PC-9 (cell line): Measurements from ENCODE around the gene DSCAM. TPM values are rescaled to one million over a fixed set of nuclear protein-coding genes. Genes with fewer than 3 reads are reported as not detected.

Source experiments
- BruUV-seq: library from RNA; stranded (reverse); fragments of 400-500 nt; replicated peaks from 2 replicates; lab custom pipeline; 2021; lab: Mats Ljungman, UMichigan
- CTCF ChIA-PET: fragments of 300-600 bp; sonication (Branson Sonifier 250); formaldehyde crosslinking; loops from one replicate; lab custom pipeline; 2022; ENCODE audit warnings: antibody characterized with exemption; lab: Charles Lee
- POLR2A ChIA-PET: fragments of 300-600 bp; sonication (Branson Sonifier 250); formaldehyde crosslinking; loops from one replicate; lab custom pipeline; 2022; ENCODE audit warnings: antibody characterized with exemption; ENCODE audit not compliant: unreplicated experiment; lab: Charles Lee
- DNase-seq, 2 experiments: peaks; one replicate each; pipeline versions ENCODE4 v3.0.0 to v3.0.0-alpha.2; 2015 to 2022; ENCODE audit warnings: mixed read lengths in 1 of 2
- H2AFZ ChIP-seq: fragments of 200-600 bp; sonication (generic); 2 replicates; pipeline ENCODE4 v1.8.1; 2017; ENCODE audit warnings: antibody characterized with exemption
- H3F3A ChIP-seq: fragments of 200-600 bp; sonication (generic); 2 replicates; pipeline ENCODE4 v1.8.1; 2017; ENCODE audit warnings: antibody characterized with exemption, mild to moderate bottlenecking, low read depth; ENCODE audit not compliant: insufficient read depth
- H3K27ac ChIP-seq: fragments of 200-600 bp; sonication (generic); 2 replicates; pipeline ENCODE4 v1.6.1; 2016; ENCODE audit warnings: mixed run types
- H3K27me3 ChIP-seq: fragments of 200-600 bp; sonication (generic); 2 replicates; pipeline ENCODE4 v1.6.1; 2016; ENCODE audit warnings: low read depth, mixed run types; ENCODE audit not compliant: insufficient read depth
- H3K36me3 ChIP-seq: fragments of 200-600 bp; sonication (generic); 2 replicates; pipeline ENCODE4 v1.6.1; 2016; ENCODE audit warnings: low read depth, mixed run types
- H3K4me1 ChIP-seq: fragments of 200-600 bp; sonication (generic); replicated peaks from 2 replicates; pipeline ENCODE4 v1.6.1; 2016; ENCODE audit warnings: mixed run types; ENCODE audit not compliant: insufficient read depth
- H3K4me2 ChIP-seq: fragments of 200-600 bp; sonication (generic); 2 replicates; pipeline ENCODE4 v1.6.1; 2017; ENCODE audit warnings: mixed run types
- H3K4me3 ChIP-seq: fragments of 200-600 bp; sonication (generic); 2 replicates; pipeline ENCODE4 v1.6.1; 2016; ENCODE audit warnings: mixed run types
- H3K79me2 ChIP-seq: fragments of 200-600 bp; sonication (generic); 2 replicates; pipeline ENCODE4 v1.6.1; 2017; ENCODE audit warnings: low read depth, mixed run types
- H3K9me2 ChIP-seq: fragments of 200-600 bp; sonication (generic); 2 replicates; pipeline ENCODE4 v1.8.1; 2017; ENCODE audit warnings: mild to moderate bottlenecking; ENCODE audit not compliant: insufficient read depth
- H3K9me3 ChIP-seq: fragments of 200-600 bp; sonication (generic); 2 replicates; pipeline ENCODE4 v1.8.1; 2016; ENCODE audit warnings: low read depth; ENCODE audit not compliant: insufficient read depth
- H4K20me1 ChIP-seq: fragments of 200-600 bp; sonication (generic); 2 replicates; pipeline ENCODE4 v1.8.1; 2017; ENCODE audit not compliant: insufficient read depth
- EZH2 ChIP-seq: fragments of 200-600 bp; sonication (generic); IDR thresholded peaks from 2 replicates; pipeline ENCODE4 v1.8.0; 2017; ENCODE audit warnings: antibody characterized with exemption, low read depth
- intact Hi-C: fragments of 100-400 bp; cut with micrococcal nuclease; formaldehyde crosslinking; loops from one replicate; pipeline ENCODE4 v1.10.0; 2022; ENCODE audit not compliant: unreplicated experiment
- total RNA-seq: library from RNA; stranded (reverse); gene quantifications from 2 replicates; pipeline ENCODE4 v1.2.3, GENCODE V29; 2021
- TF ChIP-seq, protein P1 (sequence below): fragments of 200-600 bp; sonication (generic); conservative IDR thresholded peaks from 2 replicates; pipeline ENCODE4 v1.6.1; 2017; ENCODE audit warnings: mixed run types, antibody characterized with exemption, mild to moderate bottlenecking, moderate library complexity

DSCAM gene
- total RNA-seq, 1 experiment from 2014 or later = not detected

DNA sequence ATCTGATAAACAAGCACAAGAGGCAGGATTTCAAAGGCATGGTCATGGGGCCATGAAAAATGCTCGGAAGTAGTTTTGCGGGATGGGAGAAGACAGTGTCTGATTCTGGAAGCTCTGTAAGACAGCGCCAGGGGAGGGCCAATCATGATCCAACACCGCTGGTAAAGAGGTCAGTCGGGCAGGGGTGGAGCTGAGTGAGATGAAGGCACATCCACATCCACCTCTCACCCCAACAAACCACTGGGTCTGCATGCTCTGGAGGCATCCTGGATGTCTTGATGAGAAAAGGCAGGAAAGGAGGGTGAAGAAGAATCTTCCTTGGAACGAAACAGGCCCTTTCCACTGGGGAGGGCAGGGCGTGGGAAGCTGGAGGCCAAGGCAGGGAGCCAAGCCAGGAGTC is 691.4 kb downstream of the DSCAM start:
- DNase-seq = no peak
- Histone ChIP-seq H2AFZ (no peak overlapping the region), H3K27me3 (no peaks in the 10 kb centered on the region), H3K36me3 (no peaks in the 10 kb centered on the region), H3K9me2 (no peaks in the 10 kb centered on the region), H3K4me2 (no peak overlapping the region), H3K27ac (no peak overlapping the region), H3K79me2 (no peaks in the 10 kb centered on the region), H3F3A (no peaks in the 10 kb centered on the region), H3K4me1 (no peaks in the 10 kb centered on the region), H3K4me3 (no peak overlapping the region), H4K20me1 (no peaks in the 10 kb centered on the region), H3K9me3 (no peaks in the 10 kb centered on the region)
- TF ChIP-seq, protein P1, sequence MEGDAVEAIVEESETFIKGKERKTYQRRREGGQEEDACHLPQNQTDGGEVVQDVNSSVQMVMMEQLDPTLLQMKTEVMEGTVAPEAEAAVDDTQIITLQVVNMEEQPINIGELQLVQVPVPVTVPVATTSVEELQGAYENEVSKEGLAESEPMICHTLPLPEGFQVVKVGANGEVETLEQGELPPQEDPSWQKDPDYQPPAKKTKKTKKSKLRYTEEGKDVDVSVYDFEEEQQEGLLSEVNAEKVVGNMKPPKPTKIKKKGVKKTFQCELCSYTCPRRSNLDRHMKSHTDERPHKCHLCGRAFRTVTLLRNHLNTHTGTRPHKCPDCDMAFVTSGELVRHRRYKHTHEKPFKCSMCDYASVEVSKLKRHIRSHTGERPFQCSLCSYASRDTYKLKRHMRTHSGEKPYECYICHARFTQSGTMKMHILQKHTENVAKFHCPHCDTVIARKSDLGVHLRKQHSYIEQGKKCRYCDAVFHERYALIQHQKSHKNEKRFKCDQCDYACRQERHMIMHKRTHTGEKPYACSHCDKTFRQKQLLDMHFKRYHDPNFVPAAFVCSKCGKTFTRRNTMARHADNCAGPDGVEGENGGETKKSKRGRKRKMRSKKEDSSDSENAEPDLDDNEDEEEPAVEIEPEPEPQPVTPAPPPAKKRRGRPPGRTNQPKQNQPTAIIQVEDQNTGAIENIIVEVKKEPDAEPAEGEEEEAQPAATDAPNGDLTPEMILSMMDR = no peak
- TF ChIP-seq EZH2 = no peak
- ChIA-PET POLR2A (no interaction called here), CTCF (no interaction called here)
- intact Hi-C loops = no loop called here
- no TSS peak for BruUV-seq

DNA sequence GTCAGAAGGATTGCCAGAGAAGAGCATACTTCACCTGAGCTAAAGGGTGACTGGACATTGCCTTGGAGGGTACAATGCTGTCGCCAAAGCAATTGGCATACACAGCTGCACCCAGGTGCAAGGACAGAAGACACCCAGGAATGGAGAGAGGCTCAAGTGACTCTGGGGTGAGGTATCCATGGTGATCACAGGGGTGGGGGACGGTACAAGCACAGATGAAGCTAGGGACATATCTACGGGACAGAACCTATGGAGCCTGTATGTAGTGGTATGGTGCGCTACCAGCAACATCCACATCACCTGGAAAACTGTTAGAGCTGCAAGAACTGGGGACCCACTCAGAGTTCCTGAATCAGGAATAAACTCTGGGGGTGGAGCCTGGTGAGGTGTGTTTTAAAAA is 693.6 kb downstream of the DSCAM start:
- Histone ChIP-seq H3K27me3 (no peaks in the 10 kb centered on the region), H3K4me1 (no peaks in the 10 kb centered on the region), H4K20me1 (no peaks in the 10 kb centered on the region), H3K27ac (no peak overlapping the region), H3K36me3 (no peaks in the 10 kb centered on the region), H3K9me3 (no peaks in the 10 kb centered on the region), H3F3A (no peaks in the 10 kb centered on the region), H2AFZ (no peak overlapping the region), H3K4me2 (no peak overlapping the region), H3K9me2 (no peaks in the 10 kb centered on the region), H3K4me3 (no peak overlapping the region), H3K79me2 (no peaks in the 10 kb centered on the region)
- no peak for DNase-seq
- no TSS peak for BruUV-seq
- POLR2A ChIA-PET = no interaction called here
- intact Hi-C loops = no loop called here
- TF ChIP-seq, protein P1 = no peak
- no peak for TF ChIP-seq EZH2
- CTCF ChIA-PET = no interaction called here

GRCh38 chr21:40152476-40152875 is 694.5 kb downstream of the DSCAM start:
- CTCF ChIA-PET = no interaction called here
- intact Hi-C loops = no loop called here

More at GRCh38 chr21:40152476-40152875, 694.5 kb downstream of the DSCAM start:
- Histone ChIP-seq H4K20me1 (no peaks in the 10 kb centered on the region), H3K27me3 (no peaks in the 10 kb centered on the region), H3K4me1 (no peaks in the 10 kb centered on the region), H3K27ac (no peak overlapping the region), H3K9me3 (no peaks in the 10 kb centered on the region), H3K4me2 (no peak overlapping the region), H3F3A (no peaks in the 10 kb centered on the region), H3K79me2 (no peaks in the 10 kb centered on the region), H3K36me3 (no peaks in the 10 kb centered on the region), H3K4me3 (no peak overlapping the region), H2AFZ (no peak overlapping the region), H3K9me2 (no peaks in the 10 kb centered on the region)
- no TSS peak for BruUV-seq
- DNase-seq = no peak
- POLR2A ChIA-PET = no interaction called here
- no peak for TF ChIP-seq EZH2
- TF ChIP-seq, protein P1 = no peak
